Neural cell (in vitro differentiated cells): ENCODE results near the gene ENO3.

Source experiments
- EP300 ChIP-seq: fragments of 450-650 bp; conservative IDR thresholded peaks from 2 replicates; pipeline ENCODE4 v1.6.1; 2014; ENCODE audit warnings: antibody characterized with exemption, mild to moderate bottlenecking, moderate library complexity; ENCODE audit not compliant: poor library complexity, severe bottlenecking
- EZH2 ChIP-seq: fragments of 200-600, 300-800 bp; shearing (Covaris generic), sonication (generic); IDR thresholded peaks from 2 replicates; pipeline ENCODE4 v1.6.1; 2014; ENCODE audit warnings: antibody characterized with exemption, low read length, borderline replicate concordance, mild to moderate bottlenecking; ENCODE audit not compliant: insufficient read depth, poor library complexity, severe bottlenecking
- MXI1 ChIP-seq: fragments of 450-650 bp; conservative IDR thresholded peaks from 2 replicates; pipeline ENCODE4 v1.6.1; 2014; ENCODE audit warnings: antibody characterized with exemption, mild to moderate bottlenecking; ENCODE audit not compliant: poor library complexity, severe bottlenecking
- POLR2AphosphoS5 ChIP-seq: IDR thresholded peaks from 2 replicates; pipeline ENCODE4 v1.6.1; 2012
- RAD21 ChIP-seq: fragments of 450-650 bp; conservative IDR thresholded peaks from 2 replicates; pipeline ENCODE4 v1.6.1; 2014; ENCODE audit warnings: antibody characterized with exemption, mild to moderate bottlenecking, moderate library complexity
- REST ChIP-seq: IDR thresholded peaks from 2 replicates; pipeline ENCODE4 v1.6.1; 2012; ENCODE audit warnings: borderline replicate concordance
- SMC3 ChIP-seq: fragments of 450-650 bp; conservative IDR thresholded peaks from 2 replicates; pipeline ENCODE4 v1.6.1; 2014; ENCODE audit warnings: antibody characterized with exemption, mild to moderate bottlenecking, moderate library complexity; ENCODE audit not compliant: poor library complexity
- TAF1 ChIP-seq: IDR thresholded peaks from 2 replicates; pipeline ENCODE4 v1.6.1; 2012; ENCODE audit warnings: low read depth
- TF ChIP-seq, protein P1 (sequence below): fragments of 450-650 bp; IDR thresholded peaks from 2 replicates; pipeline ENCODE4 v1.5.1; 2014; ENCODE audit warnings: antibody characterized with exemption, mild to moderate bottlenecking, moderate library complexity; ENCODE audit not compliant: poor library complexity, severe bottlenecking

DNA sequence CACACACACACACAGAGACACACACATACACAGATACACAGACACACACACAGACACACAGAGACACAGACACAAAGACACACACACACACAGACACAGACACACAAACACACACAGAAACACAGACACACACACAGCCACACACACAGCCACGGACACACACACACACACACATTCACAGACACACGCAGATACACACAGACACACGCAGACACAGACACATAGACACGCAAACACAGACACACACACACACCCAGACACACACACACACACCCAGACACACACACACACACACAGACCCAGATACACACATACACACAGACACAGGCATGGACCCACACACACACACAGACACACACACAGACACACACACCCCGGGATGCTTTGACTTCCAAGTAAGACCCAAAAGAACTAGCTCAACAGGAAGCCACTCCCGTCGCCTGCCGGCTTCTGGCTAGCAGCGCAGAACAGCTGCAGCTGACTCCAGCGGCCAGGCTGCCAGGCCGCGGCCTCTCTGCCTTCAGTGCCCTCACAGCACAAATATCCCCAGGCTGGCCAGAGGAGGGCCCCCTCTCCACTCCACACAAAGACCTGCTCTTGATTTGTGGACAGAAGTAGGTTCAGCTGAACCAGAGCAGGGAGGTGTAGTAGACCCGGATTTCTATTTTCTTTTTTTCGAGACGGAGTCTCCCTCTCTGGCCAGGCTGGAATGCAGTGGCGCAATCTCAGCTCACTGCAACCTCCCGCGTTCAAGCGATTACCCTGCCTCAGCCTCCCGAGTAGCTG lies 42.0 kb upstream of the ENO3 start:
- TF ChIP-seq SMC3 (peak; percentile 69), POLR2AphosphoS5 (no peak), REST (no peak), MXI1 (no peak), EZH2 (no peak), TAF1 (no peak), RAD21 (peak; percentile 66), EP300 (no peak)
- TF ChIP-seq, protein P1, sequence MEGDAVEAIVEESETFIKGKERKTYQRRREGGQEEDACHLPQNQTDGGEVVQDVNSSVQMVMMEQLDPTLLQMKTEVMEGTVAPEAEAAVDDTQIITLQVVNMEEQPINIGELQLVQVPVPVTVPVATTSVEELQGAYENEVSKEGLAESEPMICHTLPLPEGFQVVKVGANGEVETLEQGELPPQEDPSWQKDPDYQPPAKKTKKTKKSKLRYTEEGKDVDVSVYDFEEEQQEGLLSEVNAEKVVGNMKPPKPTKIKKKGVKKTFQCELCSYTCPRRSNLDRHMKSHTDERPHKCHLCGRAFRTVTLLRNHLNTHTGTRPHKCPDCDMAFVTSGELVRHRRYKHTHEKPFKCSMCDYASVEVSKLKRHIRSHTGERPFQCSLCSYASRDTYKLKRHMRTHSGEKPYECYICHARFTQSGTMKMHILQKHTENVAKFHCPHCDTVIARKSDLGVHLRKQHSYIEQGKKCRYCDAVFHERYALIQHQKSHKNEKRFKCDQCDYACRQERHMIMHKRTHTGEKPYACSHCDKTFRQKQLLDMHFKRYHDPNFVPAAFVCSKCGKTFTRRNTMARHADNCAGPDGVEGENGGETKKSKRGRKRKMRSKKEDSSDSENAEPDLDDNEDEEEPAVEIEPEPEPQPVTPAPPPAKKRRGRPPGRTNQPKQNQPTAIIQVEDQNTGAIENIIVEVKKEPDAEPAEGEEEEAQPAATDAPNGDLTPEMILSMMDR = peak; percentile 74
